Measurements from ENCODE around the gene CIC.

DNA sequence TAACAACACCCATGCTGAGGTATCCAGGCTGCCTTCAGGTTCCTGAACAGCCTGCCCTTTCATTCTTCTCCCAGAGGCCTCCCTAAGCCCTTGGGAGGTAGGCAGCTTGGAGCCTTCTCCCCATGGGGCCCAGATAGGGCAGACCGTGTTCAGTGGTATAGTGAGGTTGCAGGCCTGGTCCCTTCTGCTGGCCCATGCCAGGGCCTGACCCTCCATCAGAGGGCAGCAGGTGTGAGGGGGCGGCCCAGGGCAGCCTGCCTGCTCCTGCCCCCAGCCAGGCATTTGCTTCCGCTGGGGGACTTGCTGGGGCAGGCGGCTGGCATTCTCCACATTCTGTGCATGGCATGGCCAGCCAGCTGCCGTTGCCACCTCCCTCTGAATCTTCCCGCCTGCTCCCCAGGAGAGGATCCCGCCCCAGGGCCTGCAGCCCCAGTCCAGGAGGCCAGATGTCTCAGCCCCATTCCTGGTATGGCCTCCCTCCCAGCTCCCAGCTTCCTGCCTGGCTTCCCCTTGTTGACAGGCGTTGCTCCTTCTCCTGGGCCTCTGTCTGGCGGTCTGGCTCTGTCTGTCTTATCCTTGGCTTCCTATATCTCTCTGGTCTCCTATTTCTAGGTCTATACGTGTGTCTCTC, 8.9 kb downstream of the CIC start:
- TF ChIP-seq, protein P1, sequence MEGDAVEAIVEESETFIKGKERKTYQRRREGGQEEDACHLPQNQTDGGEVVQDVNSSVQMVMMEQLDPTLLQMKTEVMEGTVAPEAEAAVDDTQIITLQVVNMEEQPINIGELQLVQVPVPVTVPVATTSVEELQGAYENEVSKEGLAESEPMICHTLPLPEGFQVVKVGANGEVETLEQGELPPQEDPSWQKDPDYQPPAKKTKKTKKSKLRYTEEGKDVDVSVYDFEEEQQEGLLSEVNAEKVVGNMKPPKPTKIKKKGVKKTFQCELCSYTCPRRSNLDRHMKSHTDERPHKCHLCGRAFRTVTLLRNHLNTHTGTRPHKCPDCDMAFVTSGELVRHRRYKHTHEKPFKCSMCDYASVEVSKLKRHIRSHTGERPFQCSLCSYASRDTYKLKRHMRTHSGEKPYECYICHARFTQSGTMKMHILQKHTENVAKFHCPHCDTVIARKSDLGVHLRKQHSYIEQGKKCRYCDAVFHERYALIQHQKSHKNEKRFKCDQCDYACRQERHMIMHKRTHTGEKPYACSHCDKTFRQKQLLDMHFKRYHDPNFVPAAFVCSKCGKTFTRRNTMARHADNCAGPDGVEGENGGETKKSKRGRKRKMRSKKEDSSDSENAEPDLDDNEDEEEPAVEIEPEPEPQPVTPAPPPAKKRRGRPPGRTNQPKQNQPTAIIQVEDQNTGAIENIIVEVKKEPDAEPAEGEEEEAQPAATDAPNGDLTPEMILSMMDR (IDR thresholded peaks at IDR 0.05): no peak
- no peak for TF ChIP-seq POLR2A (IDR thresholded peaks at IDR 0.05)
